HEK293T (cell line): ENCODE data around the gene ABCA4.
A peak's percentile ranks its signal among the peaks of the same experiment; 100 is the strongest.

Source experiments
- CTCF ChIA-PET: fragments of 350-600 bp; formaldehyde crosslinking; extraction: SDS; loops from one replicate; lab custom pipeline; 2021; ENCODE audit warnings: antibody characterized with exemption, inconsistent platforms; lab: Yijun Ruan, JAX
- POLR2A ChIA-PET: fragments of 350-600 bp; formaldehyde crosslinking; extraction: SDS; loops from one replicate; lab custom pipeline; 2020; ENCODE audit warnings: antibody characterized with exemption, inconsistent platforms; lab: Yijun Ruan, JAX
- DNase-seq: peaks from one replicate; pipeline ENCODE4 v3.0.0; 2012; ENCODE audit warnings: mixed read lengths; ENCODE audit errors: extremely low spot score
- ARNT ChIP-seq: fragments of 450-650 bp; IDR thresholded peaks from 2 replicates; pipeline ENCODE4 v1.6.1; 2017; ENCODE audit warnings: mild to moderate bottlenecking
- BHLHE40 ChIP-seq: fragments of 450-650 bp; IDR thresholded peaks from 2 replicates; pipeline ENCODE4 v1.6.1; 2016; ENCODE audit warnings: mild to moderate bottlenecking, moderate library complexity, borderline replicate concordance
- CTBP1 ChIP-seq: fragments of 450-650 bp; IDR thresholded peaks from 2 replicates; pipeline ENCODE4 v1.6.1; 2016; ENCODE audit warnings: borderline replicate concordance
- ELF4 ChIP-seq: fragments of 450-650 bp; IDR thresholded peaks from 2 replicates; pipeline ENCODE4 v1.6.1; 2017; ENCODE audit warnings: antibody characterized with exemption
- FOXA1 ChIP-seq: fragments of 450-650 bp; IDR thresholded peaks from 2 replicates; pipeline ENCODE4 v1.6.1; 2016; ENCODE audit warnings: mild to moderate bottlenecking
- FOXK2 ChIP-seq: fragments of 450-650 bp; IDR thresholded peaks from 2 replicates; pipeline ENCODE4 v1.6.1; 2016; ENCODE audit warnings: mild to moderate bottlenecking
- FOXM1 ChIP-seq: fragments of 450-650 bp; IDR thresholded peaks from 2 replicates; pipeline ENCODE4 v1.6.1; 2017; ENCODE audit warnings: mild to moderate bottlenecking, borderline replicate concordance
- HDGF ChIP-seq: fragments of 450-650 bp; IDR thresholded peaks from 2 replicates; pipeline ENCODE4 v1.6.1; 2017; ENCODE audit warnings: antibody characterized with exemption, borderline replicate concordance
- L3MBTL2 ChIP-seq: fragments of 450-650 bp; conservative IDR thresholded peaks from 2 replicates; pipeline ENCODE4 v1.6.1; 2016; ENCODE audit warnings: mild to moderate bottlenecking
- LEF1 ChIP-seq: fragments of 450-650 bp; IDR thresholded peaks from 2 replicates; pipeline ENCODE4 v1.6.1; 2017; ENCODE audit warnings: mild to moderate bottlenecking, borderline replicate concordance
- NFRKB ChIP-seq: fragments of 450-650 bp; IDR thresholded peaks from 2 replicates; pipeline ENCODE4 v1.6.1; 2016; ENCODE audit warnings: mild to moderate bottlenecking, moderate library complexity
- SP1 ChIP-seq: fragments of 450-650 bp; IDR thresholded peaks from 2 replicates; pipeline ENCODE4 v1.6.1; 2017
- SUZ12 ChIP-seq: fragments of 450-650 bp; IDR thresholded peaks from 2 replicates; pipeline ENCODE4 v1.6.1; 2016; ENCODE audit warnings: mild to moderate bottlenecking
- TARDBP ChIP-seq: fragments of 450-650 bp; IDR thresholded peaks from 2 replicates; pipeline ENCODE4 v1.6.1; 2016
- ZNF384 ChIP-seq: fragments of 450-650 bp; IDR thresholded peaks from 2 replicates; pipeline ENCODE4 v1.6.1; 2016
- TF ChIP-seq, protein P1 (sequence below): fragments of 450-650 bp; IDR thresholded peaks from 2 replicates; pipeline ENCODE4 v1.6.1; 2016

ABCA4 gene

DNA sequence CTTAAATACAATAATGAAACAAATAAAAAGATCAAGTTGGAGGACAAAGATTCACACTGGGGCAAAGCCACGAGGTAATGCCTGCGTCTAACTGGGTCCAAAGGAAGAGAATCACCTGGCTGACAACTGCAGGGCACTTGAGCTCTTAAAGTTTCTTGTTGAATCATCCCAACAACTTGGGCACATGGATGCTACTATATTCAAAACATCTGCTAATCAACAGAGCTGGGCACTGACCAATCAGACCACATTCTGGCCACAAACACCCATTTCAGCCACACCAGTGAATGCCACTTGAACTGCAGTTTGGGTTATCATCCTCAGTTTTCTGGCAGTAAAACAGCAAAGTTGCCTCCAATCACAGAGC, 51.0 kb downstream of the ABCA4 start:
- no peak for TF ChIP-seq ELF4
- TF ChIP-seq FOXK2 = no peak
- TF ChIP-seq SP1 = no peak
- no peak for TF ChIP-seq TARDBP
- TF ChIP-seq ZNF384 = no peak
- no peak for TF ChIP-seq CTBP1
- TF ChIP-seq BHLHE40 = no peak
- no peak for TF ChIP-seq LEF1
- no peak for TF ChIP-seq L3MBTL2
- no peak for TF ChIP-seq FOXA1
- no peak for TF ChIP-seq ARNT
- no peak for TF ChIP-seq HDGF
- TF ChIP-seq NFRKB = no peak
- TF ChIP-seq, protein P1, sequence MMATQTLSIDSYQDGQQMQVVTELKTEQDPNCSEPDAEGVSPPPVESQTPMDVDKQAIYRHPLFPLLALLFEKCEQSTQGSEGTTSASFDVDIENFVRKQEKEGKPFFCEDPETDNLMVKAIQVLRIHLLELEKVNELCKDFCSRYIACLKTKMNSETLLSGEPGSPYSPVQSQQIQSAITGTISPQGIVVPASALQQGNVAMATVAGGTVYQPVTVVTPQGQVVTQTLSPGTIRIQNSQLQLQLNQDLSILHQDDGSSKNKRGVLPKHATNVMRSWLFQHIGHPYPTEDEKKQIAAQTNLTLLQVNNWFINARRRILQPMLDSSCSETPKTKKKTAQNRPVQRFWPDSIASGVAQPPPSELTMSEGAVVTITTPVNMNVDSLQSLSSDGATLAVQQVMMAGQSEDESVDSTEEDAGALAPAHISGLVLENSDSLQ = no peak
- TF ChIP-seq FOXM1 = no peak
- TF ChIP-seq SUZ12 = no peak
- ChIA-PET CTCF (interaction anchor here (3.4 kb wide), 1 partner anchor 265 kb away, joined by 19 read pairs; no protein-coding TSS in a partner anchor), POLR2A (interaction anchor here (1.6 kb wide), 1 partner anchor 168 kb away, joined by 3 read pairs; the partner anchor contains the start of gene ARHGAP29)
- no peak for DNase-seq

DNA sequence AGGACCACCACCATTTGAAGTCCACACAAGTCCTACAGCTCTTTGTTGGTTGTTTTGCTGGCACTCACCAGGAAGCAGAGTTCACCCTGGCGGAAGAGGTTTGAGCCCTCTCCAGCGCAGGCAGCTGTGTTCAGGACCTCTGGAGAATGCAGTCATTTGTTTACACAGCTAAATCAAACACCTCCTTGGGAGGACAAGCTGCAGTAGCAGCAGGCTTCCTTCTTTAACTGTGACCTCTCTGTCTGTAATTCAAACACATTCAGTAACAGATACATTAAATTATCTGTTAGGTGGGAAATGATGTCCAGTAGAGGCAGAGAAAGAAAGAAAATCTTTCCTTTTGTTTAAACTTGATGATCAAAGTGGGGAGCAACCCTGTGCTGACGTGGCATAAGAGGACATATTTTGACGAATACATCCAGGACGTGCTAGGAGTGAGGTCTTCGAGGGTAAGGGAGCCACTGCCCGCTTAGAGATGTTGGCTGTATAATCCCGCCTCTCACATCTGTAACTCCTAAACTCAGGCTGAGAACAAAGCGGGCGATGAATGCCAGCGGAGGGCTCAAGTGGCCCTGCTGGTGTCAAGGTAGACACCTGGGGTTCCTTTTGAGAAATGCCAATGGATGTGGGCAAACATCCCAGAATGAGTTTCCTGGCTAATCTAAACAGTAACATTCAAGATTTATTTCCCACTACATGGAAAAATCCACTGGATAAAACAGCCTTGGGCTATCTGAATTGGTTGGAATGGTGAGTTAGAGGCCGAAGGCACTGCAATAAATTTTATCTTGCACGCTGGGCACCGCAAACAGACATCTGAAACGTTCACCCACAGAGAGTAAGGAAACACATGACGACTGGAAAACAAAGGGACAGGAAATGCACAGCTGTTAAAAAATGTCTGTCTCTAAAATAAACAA, 51.7 kb downstream of the ABCA4 start:
- ChIA-PET POLR2A (interaction anchor here (1.1 to 1.6 kb wide), 2 partner anchors 167 to 168 kb away, joined by 3 to 4 read pairs; partner anchors contain the start of gene ARHGAP29), CTCF (interaction anchor here (0.6 to 3.4 kb wide), 5 partner anchors 10 to 266 kb away, joined by 3 to 19 read pairs (median 3); no protein-coding TSS in a partner anchor)
- peak; percentile 41 for DNase-seq
- TF ChIP-seq L3MBTL2 = no peak
- no peak for TF ChIP-seq NFRKB
- no peak for TF ChIP-seq FOXK2
- TF ChIP-seq, protein P1 = no peak

GRCh38 chr1:94068096-94068998, 52.6 kb downstream of the ABCA4 start:
- TF ChIP-seq ARNT (no peak), HDGF (no peak), FOXM1 (no peak), BHLHE40 (no peak), L3MBTL2 (no peak), FOXA1 (no peak), ZNF384 (no peak), SUZ12 (no peak), ELF4 (no peak), TARDBP (no peak), CTBP1 (no peak), LEF1 (no peak), SP1 (no peak), NFRKB (no peak), FOXK2 (no peak)
- TF ChIP-seq, protein P1 = no peak
- DNase-seq = no peak
- CTCF ChIA-PET = interaction anchor here (0.9 to 3.4 kb wide), 4 partner anchors 29 to 267 kb away, joined by 3 to 19 read pairs (median 3); no protein-coding TSS in a partner anchor
- POLR2A ChIA-PET = interaction anchor here (1.0 to 1.1 kb wide), 2 partner anchors 168 to 180 kb away, joined by 3 to 4 read pairs; no protein-coding TSS in a partner anchor

DNA sequence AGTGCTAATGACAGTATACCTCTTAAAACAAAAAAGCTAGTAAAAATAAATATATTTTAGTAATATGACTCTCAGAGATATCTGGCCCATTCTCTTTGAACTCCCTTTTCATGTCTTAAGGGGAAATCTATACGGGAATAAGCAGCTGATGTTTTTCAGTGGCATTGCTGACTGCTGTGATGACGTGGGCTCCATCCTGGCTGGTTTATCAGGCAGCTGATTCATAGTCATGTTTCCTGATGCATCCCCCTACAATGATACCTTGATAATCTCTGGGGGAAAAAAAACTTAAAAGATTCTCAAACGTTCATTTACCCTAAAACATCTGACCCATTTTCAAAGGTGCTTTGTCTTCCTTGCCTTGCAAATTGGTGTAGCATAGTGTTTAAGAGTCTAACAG, 53.8 kb downstream of the ABCA4 start:
- ChIA-PET CTCF (interaction anchor here (3.4 kb wide), 1 partner anchor 268 kb away, joined by 19 read pairs; no protein-coding TSS in a partner anchor), POLR2A (no interaction called here)
- TF ChIP-seq BHLHE40 (no peak), FOXA1 (no peak), SUZ12 (no peak), FOXK2 (no peak), ARNT (no peak), CTBP1 (no peak), HDGF (no peak), LEF1 (no peak), NFRKB (no peak), L3MBTL2 (no peak), FOXM1 (no peak), SP1 (no peak), ZNF384 (no peak), ELF4 (no peak), TARDBP (no peak)
- TF ChIP-seq, protein P1 = no peak

More for the DNA sequence above, 53.8 kb downstream of the ABCA4 start:
- no peak for DNase-seq
